Activated CD8-positive, alpha-beta memory T cell treated with anti-CD3 and anti-CD28 coated beads for 48 hours (primary cell): ENCODE measurements around the gene PNCK.
"Not testable (repeated sequence)": the region's sequence is repeated elsewhere in the genome, so short reads cannot be mapped to it uniquely, and the experiment has no call there.

Source experiments
- DNase-seq, 3 experiments: peaks; one replicate each; pipeline ENCODE4 v3.0.0-alpha.2; 2020; ENCODE audit warnings: low read depth in 2 of 3, low spot score in 2 of 3

PNCK gene

GRCh38 chrX:153686711-153687110, 13.1 kb upstream of the PNCK start:
- no peak for DNase-seq

- no peak for DNase-seq
Measured at GRCh38 chrX:153685751-153686696, 12.4 kb upstream of the PNCK start.

GRCh38 chrX:153685156-153685536, 11.5 kb upstream of the PNCK start:
- DNase-seq: no peak

GRCh38 chrX:153684467-153685155, 11.0 kb upstream of the PNCK start:
- no peak for DNase-seq

GRCh38 chrX:153683486-153683885, 9.9 kb upstream of the PNCK start:
- not testable (repeated sequence) for DNase-seq

GRCh38 chrX:153681175-153681574, 7.6 kb upstream of the PNCK start:
- DNase-seq: no peak

GRCh38 chrX:153674219-153674851, 722 bp upstream of the PNCK start:
- no peak for DNase-seq

GRCh38 chrX:153672531-153673427, 834 bp downstream of the PNCK start:
- DNase-seq: no peak

GRCh38 chrX:153671589-153672530, 1.8 kb downstream of the PNCK start:
- no peak for DNase-seq

GRCh38 chrX:153670748-153671588, 2.6 kb downstream of the PNCK start:
- DNase-seq: no peak

- DNase-seq: no peak
Measured at GRCh38 chrX:153669901-153670731, 3.5 kb downstream of the PNCK start.

GRCh38 chrX:153669174-153669890, 4.3 kb downstream of the PNCK start:
- DNase-seq: peak in 1 of 3 experiments; percentile 16

GRCh38 chrX:153668423-153669173, 5.0 kb downstream of the PNCK start:
- DNase-seq: no peak

GRCh38 chrX:153667956-153668396, 5.6 kb downstream of the PNCK start:
- DNase-seq: peak; percentile 33 to 72 (median 68)

GRCh38 chrX:153667281-153667955, 6.2 kb downstream of the PNCK start:
- DNase-seq: no peak
